Measurements from ENCODE around the gene ATP13A1. TPM values are rescaled to one million over a fixed set of nuclear protein-coding genes. Genes with fewer than 3 reads are reported as not detected.

The ATP13A1 gene
- total and polyA plus RNA-seq, 2 of the 8 experiments (the other 6 are each of a cell fraction or from before 2014, with no cell fraction given), result 33.0 to 64.2 TPM

GRCh38 chr19:19672816-19673215 is 9.3 kb upstream of the ATP13A1 start:
- H3K18ac ChIP-seq (ENCODE audit: extremely low read depth, low read length), result no peak overlapping the region
- TF ChIP-seq NANOG (IDR thresholded peaks at IDR 0.05; ENCODE audit: insufficient read depth, low read depth, low read length, poor library complexity, severe bottlenecking) (no peak), CTCF (IDR thresholded peaks at IDR 0.05; ENCODE audit: control extremely low read depth in 1 of 3, insufficient read depth in 1 of 3, low read depth in 1 of 3, low read length in 3 of 3) (no peak), SIN3A (conservative IDR thresholded peaks at IDR 0.05 in 1 of 2, IDR thresholded peaks at IDR 0.05 in 1 of 2; ENCODE audit: low read depth in 1 of 2, low read length in 2 of 2) (no peak), RAD21 (IDR thresholded peaks at IDR 0.05 in 1 of 2, conservative IDR thresholded peaks at IDR 0.05 in 1 of 2; ENCODE audit: low read depth in 2 of 2, low read length in 2 of 2) (no peak), POLR2AphosphoS5 (IDR thresholded peaks at IDR 0.05; ENCODE audit: low read depth, low read length) (no peak), SRF (IDR thresholded peaks at IDR 0.05; ENCODE audit: low read depth, low read length) (no peak), BACH1 (IDR thresholded peaks at IDR 0.05; ENCODE audit: low read length) (no peak), CHD1 (IDR thresholded peaks at IDR 0.05; ENCODE audit: low read depth, low read length) (no peak), KDM4A (IDR thresholded peaks at IDR 0.05; ENCODE audit: low read depth, low read length, severe bottlenecking) (no peak), CREB1 (IDR thresholded peaks at IDR 0.05) (no peak)
- H4K5ac ChIP-seq (ENCODE audit: insufficient read length, low read depth, low read length), result no peak overlapping the region
- H3K4me3 ChIP-seq (ENCODE audit: extremely low read depth in 1 of 4, insufficient read depth in 2 of 4, low read depth in 3 of 4, low read length in 4 of 4), result no peak overlapping the region
- no peak overlapping the region for H3K27ac ChIP-seq (ENCODE audit: low read depth, low read length)
- H4K20me1 ChIP-seq (replicated peaks in 1 of 2; ENCODE audit: control insufficient read depth in 1 of 2, insufficient read depth in 2 of 2, low read length in 2 of 2), result peaks cover 0 to 10% of the 10 kb centered on the region in 2 experiments
- no peak overlapping the region for H2AFZ ChIP-seq (ENCODE audit: low read length)
- no peaks in the 10 kb centered on the region for H3K9me3 ChIP-seq (ENCODE audit: insufficient read depth in 2 of 2, low read depth in 1 of 2, low read length in 1 of 2)
- H3K36me3 ChIP-seq (ENCODE audit: control insufficient read depth in 2 of 4, insufficient read depth in 4 of 4, low read length in 3 of 4), result peaks cover 2 to 36% (median 13%) of the 10 kb centered on the region in 4 experiments; a peak in 5 of 8 replicates
- 96% methylated on average over 3 of the region's 3 CpGs; no CpG with 5 or more reads in 1 of the 2 experiments for WGBS, 2 experiments (ENCODE audit: extremely low coverage in 1 of 2, insufficient coverage in 1 of 2, insufficient read length in 1 of 2, insufficient replicate concordance in 2 of 2, low coverage in 1 of 2, low lambda C conversion rate in 2 of 2, missing lambda C conversion rate in 1 of 2)
- H4K91ac ChIP-seq (replicated peaks; ENCODE audit: insufficient read length, low read length), result no peak overlapping the region
- H3K4me2 ChIP-seq (ENCODE audit: insufficient read depth in 1 of 2, low read depth in 2 of 2, low read length in 2 of 2), result no peak overlapping the region
- H2BK120ac ChIP-seq (replicated peaks; ENCODE audit: low read depth, low read length), result no peak overlapping the region
- no peaks in the 10 kb centered on the region for H3K27me3 ChIP-seq (replicated peaks in 1 of 4; ENCODE audit: control insufficient read depth in 3 of 4, extremely low read depth in 1 of 4, insufficient read depth in 3 of 4, low read length in 3 of 4)
- H4K8ac ChIP-seq (ENCODE audit: extremely low read depth, insufficient read depth, low read length), result no peak overlapping the region
- H3K79me1 ChIP-seq (ENCODE audit: low read depth, low read length), result peaks cover 8% of the 10 kb centered on the region
- no peak overlapping the region for H3K4ac ChIP-seq (replicated peaks; ENCODE audit: insufficient read length, low read depth, low read length)
- no peak overlapping the region for H2BK20ac ChIP-seq (ENCODE audit: low read length)
- DNase-seq (ENCODE audit: low read depth in 1 of 2, low spot score in 2 of 2) (no peak), FAIRE-seq (no peak)
- H2BK15ac ChIP-seq (ENCODE audit: low read length), result no peak overlapping the region
- no peak overlapping the region for H3K23ac ChIP-seq (ENCODE audit: insufficient read length)
- no peak overlapping the region for H3K9ac ChIP-seq (replicated peaks in 1 of 4; ENCODE audit: extremely low read depth in 1 of 4, low read depth in 3 of 4, low read length in 3 of 4)
- H2BK5ac ChIP-seq (ENCODE audit: low read depth, low read length), result no peak overlapping the region
- H3K23me2 ChIP-seq (ENCODE audit: low read depth, low read length), result peaks cover 7% of the 10 kb centered on the region
- peaks cover 6 to 76% of the 10 kb centered on the region in 2 experiments for H3K79me2 ChIP-seq (ENCODE audit: control insufficient read depth in 1 of 2, insufficient read depth in 2 of 2, low read length in 2 of 2)
- POLR2A ChIA-PET (ENCODE audit: partially characterized antibody), result interaction anchor here (1.2 to 1.7 kb wide), 3 partner anchors 11 to 14 kb away, joined by 4 to 9 read pairs (median 8); no protein-coding TSS in a partner anchor
- H3K56ac ChIP-seq (replicated peaks; ENCODE audit: insufficient read length, low read depth, low read length), result no peak overlapping the region
- no peak overlapping the region for H2AK5ac ChIP-seq (ENCODE audit: low read depth, low read length)
- CTCF ChIA-PET (ENCODE audit: partially characterized antibody), result interaction anchor here (0.6 to 1.3 kb wide), 2 partner anchors 12 to 32 kb away, joined by 3 to 6 read pairs; no protein-coding TSS in a partner anchor
- no peak overlapping the region for H3K14ac ChIP-seq (ENCODE audit: insufficient read length)
- H3K4me1 ChIP-seq (replicated peaks in 1 of 4; ENCODE audit: control insufficient read depth in 3 of 4, insufficient read depth in 4 of 4, low read length in 3 of 4), result peaks cover 0 to 6% (median under 1%) of the 10 kb centered on the region in 4 experiments; a peak in 4 of 7 replicates
- no peak overlapping the region for H2BK12ac ChIP-seq (ENCODE audit: low read depth, low read length)
